Esophagus (tissue), 2 donors: ENCODE measurements around the gene NTN4. TPM values are rescaled to one million over a fixed set of nuclear protein-coding genes. Genes with fewer than 3 reads are reported as not detected.

ENCODE experiments used
- H3K27ac ChIP-seq, 2 donors: one replicate each; pipeline ENCODE4 v1.5.1; 2013; ENCODE audit warnings: low read depth in 2 of 2, mild to moderate bottlenecking in 2 of 2, inconsistent platforms in 1 of 2, low read length in 1 of 2, moderate library complexity in 1 of 2
- H3K27me3 ChIP-seq, 2 donors: one replicate each; pipeline ENCODE4 v1.6.1; 2013; ENCODE audit warnings: low read length in 2 of 2, control low read depth in 1 of 2, mild to moderate bottlenecking in 1 of 2; ENCODE audit not compliant: insufficient read depth in 2 of 2, control insufficient read depth in 1 of 2
- H3K36me3 ChIP-seq, 2 donors: one replicate each; pipeline ENCODE4 v1.6.1; 2013; ENCODE audit warnings: low read length in 1 of 2; ENCODE audit not compliant: control insufficient read depth in 2 of 2, insufficient read depth in 2 of 2
- H3K4me1 ChIP-seq, 2 donors: one replicate each; pipeline ENCODE4 v1.6.1; 2013; ENCODE audit warnings: low read length in 1 of 2; ENCODE audit not compliant: control insufficient read depth in 2 of 2, insufficient read depth in 2 of 2
- H3K4me3 ChIP-seq, 2 donors: one replicate each; pipeline ENCODE4 v1.5.1; 2013; ENCODE audit warnings: low read length in 2 of 2, mild to moderate bottlenecking in 2 of 2, low read depth in 1 of 2, moderate library complexity in 1 of 2
- H3K9me3 ChIP-seq, 2 donors: one replicate each; pipeline ENCODE4 v1.6.1; 2013; ENCODE audit warnings: mild to moderate bottlenecking in 2 of 2, low read depth in 1 of 2, low read length in 1 of 2, moderate library complexity in 1 of 2; ENCODE audit not compliant: control insufficient read depth in 2 of 2, insufficient read depth in 1 of 2
- WGBS, 2 donors: extraction: QIAGEN DNeasy Blood & Tissue Kit; methylation state at CpG; one replicate each; pipeline ENCODE4 v1.1.7; 2013; 5-methylcytosine and 5-hydroxymethylcytosine counted together
- polyA plus RNA-seq, 2 donors: library from polyadenylated mRNA; stranded (reverse); fragments of 200-250 nt; gene quantifications; one replicate each; pipeline ENCODE4 v1.2.3, GENCODE V29; 2013
- donor health status: healthy with polysubstance abuse.
- donor health status: Bipolar disorder and iron deficiency.

The NTN4 gene
- polyA plus RNA-seq, 2 donors = 3.8 to 6.2 TPM

GRCh38 chr12:95721320-95721719 lies 69.2 kb downstream of the NTN4 start:
- Histone ChIP-seq H3K27me3 (no peaks in the 10 kb centered on the region), H3K27ac (no peak overlapping the region), H3K9me3 (no peaks in the 10 kb centered on the region), H3K4me3 (no peak overlapping the region), H3K4me1 (no peaks in the 10 kb centered on the region), H3K36me3 (no peaks in the 10 kb centered on the region)
- 55 to 56% methylated on average over 2 of the region's 2 CpGs for WGBS, 2 donors

GRCh38 chr12:95720146-95720545 lies 70.4 kb downstream of the NTN4 start:
- no peak overlapping the region for H3K27ac ChIP-seq
- no peaks in the 10 kb centered on the region for H3K36me3 ChIP-seq
- H3K4me3 ChIP-seq = no peak overlapping the region
- no peaks in the 10 kb centered on the region for H3K9me3 ChIP-seq
- no peaks in the 10 kb centered on the region for H3K27me3 ChIP-seq
- H3K4me1 ChIP-seq = no peaks in the 10 kb centered on the region
- 63 to 70% methylated on average over 4 of the region's 4 CpGs for WGBS, 2 donors

GRCh38 chr12:95718772-95719171 lies 71.8 kb downstream of the NTN4 start:
- Histone ChIP-seq H3K27ac (no peak overlapping the region), H3K27me3 (no peaks in the 10 kb centered on the region), H3K36me3 (no peaks in the 10 kb centered on the region), H3K4me1 (no peaks in the 10 kb centered on the region), H3K4me3 (no peak overlapping the region), H3K9me3 (no peaks in the 10 kb centered on the region)
- WGBS, 2 donors = 60 to 72% methylated on average over 2 of the region's 2 CpGs

GRCh38 chr12:95718006-95718431 lies 72.5 kb downstream of the NTN4 start:
- WGBS, 2 donors = 50 to 67% methylated on average over 3 of the region's 3 CpGs
- Histone ChIP-seq H3K27me3 (no peaks in the 10 kb centered on the region), H3K36me3 (no peaks in the 10 kb centered on the region), H3K4me1 (no peaks in the 10 kb centered on the region), H3K4me3 (no peak overlapping the region), H3K9me3 (no peaks in the 10 kb centered on the region), H3K27ac (no peak overlapping the region)

GRCh38 chr12:95717316-95717928 lies 73.1 kb downstream of the NTN4 start:
- Histone ChIP-seq H3K36me3 (no peaks in the 10 kb centered on the region), H3K4me1 (no peaks in the 10 kb centered on the region), H3K9me3 (no peaks in the 10 kb centered on the region), H3K27me3 (no peaks in the 10 kb centered on the region), H3K27ac (no peak overlapping the region), H3K4me3 (no peak overlapping the region)
- WGBS, 2 donors = 84 to 91% methylated on average over 5 of the region's 5 CpGs

- 89% methylated on average over 1 of the region's 1 CpG for WGBS, 2 donors
- H3K4me1 ChIP-seq = no peaks in the 10 kb centered on the region
- no peak overlapping the region for H3K4me3 ChIP-seq
- H3K9me3 ChIP-seq = no peaks in the 10 kb centered on the region
- peaks cover 0 to 2% of the 10 kb centered on the region in 2 donors for H3K36me3 ChIP-seq
- no peak overlapping the region for H3K27ac ChIP-seq
- H3K27me3 ChIP-seq = no peaks in the 10 kb centered on the region
Observed at GRCh38 chr12:95715177-95715576, 75.4 kb downstream of the NTN4 start.

- Histone ChIP-seq H3K36me3 (peaks cover 0 to 2% of the 10 kb centered on the region in 2 donors), H3K9me3 (no peaks in the 10 kb centered on the region), H3K4me3 (no peak overlapping the region), H3K27me3 (no peaks in the 10 kb centered on the region), H3K27ac (no peak overlapping the region), H3K4me1 (no peaks in the 10 kb centered on the region)
- 90 to 93% methylated on average over 3 of the region's 3 CpGs for WGBS, 2 donors
Observed at GRCh38 chr12:95712269-95712668, 78.3 kb downstream of the NTN4 start.

GRCh38 chr12:95710386-95710785 lies 80.2 kb downstream of the NTN4 start:
- Histone ChIP-seq H3K4me1 (no peaks in the 10 kb centered on the region), H3K27me3 (no peaks in the 10 kb centered on the region)
- 84 to 86% methylated on average over 8 of the region's 8 CpGs for WGBS, 2 donors

GRCh38 chr12:95709152-95709551 lies 81.4 kb downstream of the NTN4 start:
- Histone ChIP-seq H3K9me3 (no peaks in the 10 kb centered on the region), H3K27ac (no peak overlapping the region), H3K4me3 (no peak overlapping the region), H3K27me3 (no peaks in the 10 kb centered on the region), H3K36me3 (peaks cover 0 to 2% of the 10 kb centered on the region in 2 donors), H3K4me1 (no peaks in the 10 kb centered on the region)
- 68 to 78% methylated on average over 2 of the region's 2 CpGs for WGBS, 2 donors

More at GRCh38 chr12:95710386-95710785, 80.2 kb downstream of the NTN4 start:
- Histone ChIP-seq H3K4me3 (no peak overlapping the region), H3K36me3 (peaks cover 0 to 2% of the 10 kb centered on the region in 2 donors), H3K9me3 (no peaks in the 10 kb centered on the region), H3K27ac (no peak overlapping the region)

GRCh38 chr12:95705143-95705542 lies 85.4 kb downstream of the NTN4 start:
- WGBS, 2 donors = 87% methylated on average over 2 of the region's 2 CpGs
- H3K27me3 ChIP-seq = no peaks in the 10 kb centered on the region

More at GRCh38 chr12:95705143-95705542, 85.4 kb downstream of the NTN4 start:
- Histone ChIP-seq H3K9me3 (no peaks in the 10 kb centered on the region), H3K27ac (no peak overlapping the region), H3K4me3 (no peak overlapping the region), H3K36me3 (peaks cover 0 to 2% of the 10 kb centered on the region in 2 donors), H3K4me1 (no peaks in the 10 kb centered on the region)
